ENCODE data around the gene LSS. TPM values are rescaled to one million over a fixed set of nuclear protein-coding genes. Genes with fewer than 3 reads are reported as not detected.

Gene LSS
- total RNA-seq, 1 donor from 2014 or later, result 83.2 TPM

DNA sequence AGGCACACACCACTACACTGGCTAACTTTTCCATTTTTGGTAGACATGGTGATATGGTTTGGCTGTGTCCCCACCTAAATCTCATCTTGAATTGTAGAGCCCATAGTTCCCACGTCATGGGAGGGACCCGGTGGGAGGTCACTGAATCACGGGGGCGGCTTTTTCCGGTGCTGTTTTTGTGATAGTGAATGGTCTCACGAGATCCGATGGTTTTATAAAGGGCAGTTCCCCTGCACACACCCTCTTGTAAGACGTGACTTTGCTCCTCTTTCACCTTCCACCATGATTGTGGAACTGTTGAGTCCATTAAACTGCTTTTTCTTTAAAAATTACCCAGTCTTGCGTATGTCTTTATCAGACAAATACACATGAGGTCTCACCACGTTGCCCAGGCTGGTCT, 71.9 kb downstream of the LSS start:
- Mint-ChIP-seq H3K27ac (ENCODE audit: unreplicated experiment) (no peak overlapping the region), H3K9me3 (ENCODE audit: unreplicated experiment) (peaks cover 3% of the 10 kb centered on the region), H3K4me3 (ENCODE audit: unreplicated experiment) (no peak overlapping the region), H3K36me3 (ENCODE audit: low read depth, unreplicated experiment) (peaks cover 11% of the 10 kb centered on the region), H3K4me1 (ENCODE audit: low read depth, unreplicated experiment) (peaks cover 2% of the 10 kb centered on the region), H3K27me3 (ENCODE audit: low read depth, unreplicated experiment) (no peaks in the 10 kb centered on the region)
- Histone ChIP-seq H3K4me2 (ENCODE audit: low read length) (no peak overlapping the region), H2AFZ (ENCODE audit: low read depth, low read length) (no peak overlapping the region), H3K36me3 (ENCODE audit: insufficient read depth, low read length) (no peaks in the 10 kb centered on the region), H3K4me1 (ENCODE audit: insufficient read depth, low read length) (no peaks in the 10 kb centered on the region), H3K79me2 (ENCODE audit: insufficient read depth, low read length) (no peaks in the 10 kb centered on the region), H3K4me3 (ENCODE audit: insufficient read depth, low read depth, low read length) (no peak overlapping the region), H3K27me3 (ENCODE audit: insufficient read depth, low read length) (no peaks in the 10 kb centered on the region), H3K27ac (ENCODE audit: low read depth, low read length) (no peak overlapping the region), H3K9ac (ENCODE audit: low read length) (no peak overlapping the region), H3K9me3 (ENCODE audit: insufficient read depth, low read depth, low read length) (no peaks in the 10 kb centered on the region), H4K20me1 (ENCODE audit: insufficient read depth, low read length) (no peaks in the 10 kb centered on the region)
- TF ChIP-seq EZH2 (IDR thresholded peaks at IDR 0.05; ENCODE audit: insufficient read depth, low read length), result no peak
- TF ChIP-seq, protein P1, sequence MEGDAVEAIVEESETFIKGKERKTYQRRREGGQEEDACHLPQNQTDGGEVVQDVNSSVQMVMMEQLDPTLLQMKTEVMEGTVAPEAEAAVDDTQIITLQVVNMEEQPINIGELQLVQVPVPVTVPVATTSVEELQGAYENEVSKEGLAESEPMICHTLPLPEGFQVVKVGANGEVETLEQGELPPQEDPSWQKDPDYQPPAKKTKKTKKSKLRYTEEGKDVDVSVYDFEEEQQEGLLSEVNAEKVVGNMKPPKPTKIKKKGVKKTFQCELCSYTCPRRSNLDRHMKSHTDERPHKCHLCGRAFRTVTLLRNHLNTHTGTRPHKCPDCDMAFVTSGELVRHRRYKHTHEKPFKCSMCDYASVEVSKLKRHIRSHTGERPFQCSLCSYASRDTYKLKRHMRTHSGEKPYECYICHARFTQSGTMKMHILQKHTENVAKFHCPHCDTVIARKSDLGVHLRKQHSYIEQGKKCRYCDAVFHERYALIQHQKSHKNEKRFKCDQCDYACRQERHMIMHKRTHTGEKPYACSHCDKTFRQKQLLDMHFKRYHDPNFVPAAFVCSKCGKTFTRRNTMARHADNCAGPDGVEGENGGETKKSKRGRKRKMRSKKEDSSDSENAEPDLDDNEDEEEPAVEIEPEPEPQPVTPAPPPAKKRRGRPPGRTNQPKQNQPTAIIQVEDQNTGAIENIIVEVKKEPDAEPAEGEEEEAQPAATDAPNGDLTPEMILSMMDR (IDR thresholded peaks at IDR 0.05; ENCODE audit: insufficient read depth, low read depth, low read length), result no peak
- FAIRE-seq (no peak), DNase-seq (ENCODE audit: low read depth) (no peak)

DNA sequence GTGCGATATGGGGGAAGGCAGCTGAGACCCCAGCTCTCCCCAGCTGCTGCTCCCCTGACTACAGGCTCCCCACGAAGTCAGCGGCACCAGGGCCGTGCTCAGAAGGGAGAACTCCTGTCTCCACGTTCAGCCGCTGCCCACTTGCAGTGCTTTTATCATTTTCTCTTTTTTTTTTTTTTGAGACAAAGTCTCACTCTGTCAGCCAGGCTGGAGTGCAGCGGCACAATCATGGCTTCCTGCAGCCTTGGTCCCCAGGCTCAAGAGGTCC, 72.3 kb downstream of the LSS start:
- Mint-ChIP-seq H3K4me1 (ENCODE audit: low read depth, unreplicated experiment) (peaks cover 2% of the 10 kb centered on the region), H3K27ac (ENCODE audit: unreplicated experiment) (no peak overlapping the region), H3K27me3 (ENCODE audit: low read depth, unreplicated experiment) (no peaks in the 10 kb centered on the region), H3K4me3 (ENCODE audit: unreplicated experiment) (no peak overlapping the region), H3K36me3 (ENCODE audit: low read depth, unreplicated experiment) (peaks cover 11% of the 10 kb centered on the region), H3K9me3 (ENCODE audit: unreplicated experiment) (peaks cover 3% of the 10 kb centered on the region)
- no peak for FAIRE-seq
- H4K20me1 ChIP-seq (ENCODE audit: insufficient read depth, low read length), result no peaks in the 10 kb centered on the region
- no peak overlapping the region for H3K9ac ChIP-seq (ENCODE audit: low read length)
- H2AFZ ChIP-seq (ENCODE audit: low read depth, low read length), result no peak overlapping the region
- no peak overlapping the region for H3K4me3 ChIP-seq (ENCODE audit: insufficient read depth, low read depth, low read length)
- H3K4me2 ChIP-seq (ENCODE audit: low read length), result no peak overlapping the region
- DNase-seq (ENCODE audit: low read depth), result no peak
- no peaks in the 10 kb centered on the region for H3K4me1 ChIP-seq (ENCODE audit: insufficient read depth, low read length)
- H3K27ac ChIP-seq (ENCODE audit: low read depth, low read length), result no peak overlapping the region
- H3K79me2 ChIP-seq (ENCODE audit: insufficient read depth, low read length), result no peaks in the 10 kb centered on the region
- H3K27me3 ChIP-seq (ENCODE audit: insufficient read depth, low read length), result no peaks in the 10 kb centered on the region
- no peaks in the 10 kb centered on the region for H3K36me3 ChIP-seq (ENCODE audit: insufficient read depth, low read length)
- no peaks in the 10 kb centered on the region for H3K9me3 ChIP-seq (ENCODE audit: insufficient read depth, low read depth, low read length)
- no peak for TF ChIP-seq EZH2 (IDR thresholded peaks at IDR 0.05; ENCODE audit: insufficient read depth, low read length)
- TF ChIP-seq, protein P1 (IDR thresholded peaks at IDR 0.05; ENCODE audit: insufficient read depth, low read depth, low read length), result no peak

DNA sequence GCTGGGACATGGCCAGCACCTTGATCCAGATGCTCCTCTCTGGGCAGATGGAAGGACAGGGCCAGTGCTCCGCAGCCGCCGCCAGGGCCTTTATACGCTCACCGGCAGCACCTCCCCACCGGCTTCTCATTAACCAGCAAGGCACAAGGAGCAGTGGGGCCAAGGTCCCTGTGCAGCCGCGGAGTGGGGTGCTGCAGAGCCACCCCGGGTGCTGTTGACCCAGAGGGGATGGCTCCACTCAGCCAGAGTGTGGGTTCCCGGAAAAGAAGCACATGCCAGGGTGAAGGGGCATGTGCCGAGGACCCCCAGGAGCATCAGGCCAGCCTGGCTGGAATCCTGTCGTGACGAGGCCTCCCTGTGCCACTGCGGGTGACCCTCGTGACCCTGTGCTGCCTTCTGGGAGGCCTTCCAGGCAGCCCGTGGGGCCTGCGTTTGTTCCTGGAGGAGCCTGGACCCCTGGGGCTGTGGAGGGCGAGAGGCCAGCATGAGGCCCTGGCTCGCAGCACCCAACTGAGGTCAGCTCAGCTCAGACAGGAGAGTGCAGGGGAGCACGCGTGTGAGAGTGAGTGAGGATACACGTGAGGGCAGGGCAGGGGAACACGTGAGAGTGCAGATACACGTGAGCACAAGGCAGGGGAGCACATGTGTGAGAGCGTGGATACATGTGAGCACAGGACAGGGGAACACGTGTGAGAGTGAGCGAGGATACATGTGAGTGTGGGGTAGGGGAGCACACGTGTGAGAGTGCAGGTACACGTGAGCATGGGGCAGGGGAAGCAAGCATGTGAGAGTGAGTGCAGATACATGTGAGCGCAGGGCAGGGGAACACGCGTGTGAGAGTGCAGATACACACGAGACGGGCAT, 72.8 kb downstream of the LSS start, which contains the start of gene FTCD:
FTCD (minus strand) TSS at position 66 of the 864 bp plus-strand sequence; CDS start at position 10, 56 bp downstream.
- H3K27me3 ChIP-seq (ENCODE audit: insufficient read depth, low read length), result no peaks in the 10 kb centered on the region
- no peaks in the 10 kb centered on the region for H3K36me3 ChIP-seq (ENCODE audit: insufficient read depth, low read length)
- H4K20me1 ChIP-seq (ENCODE audit: insufficient read depth, low read length), result no peaks in the 10 kb centered on the region
- TF ChIP-seq EZH2 (IDR thresholded peaks at IDR 0.05; ENCODE audit: insufficient read depth, low read length), result no peak
- TF ChIP-seq, protein P1 (IDR thresholded peaks at IDR 0.05; ENCODE audit: insufficient read depth, low read depth, low read length), result no peak
- peaks cover 3% of the 10 kb centered on the region for H3K9me3 Mint-ChIP-seq (ENCODE audit: unreplicated experiment)
- H2AFZ ChIP-seq (ENCODE audit: low read depth, low read length), result no peak within 1 kb of the TSS
- H3K9me3 ChIP-seq (ENCODE audit: insufficient read depth, low read depth, low read length), result no peaks in the 10 kb centered on the region
- H3K79me2 ChIP-seq (ENCODE audit: insufficient read depth, low read length), result no peaks in the 10 kb centered on the region
- H3K4me3 ChIP-seq (ENCODE audit: insufficient read depth, low read depth, low read length), result no peak within 1 kb of the TSS
- no peak for FAIRE-seq
- no peak within 1 kb of the TSS for H3K4me2 ChIP-seq (ENCODE audit: low read length)
- H3K4me3 Mint-ChIP-seq (ENCODE audit: unreplicated experiment), result no peak within 1 kb of the TSS
- H3K36me3 Mint-ChIP-seq (ENCODE audit: low read depth, unreplicated experiment), result peaks cover 11% of the 10 kb centered on the region
- no peaks in the 10 kb centered on the region for H3K27me3 Mint-ChIP-seq (ENCODE audit: low read depth, unreplicated experiment)
- no peak within 1 kb of the TSS for H3K27ac Mint-ChIP-seq (ENCODE audit: unreplicated experiment)
- H3K9ac ChIP-seq (ENCODE audit: low read length), result no peak within 1 kb of the TSS
- no peaks in the 10 kb centered on the region for H3K4me1 ChIP-seq (ENCODE audit: insufficient read depth, low read length)
- no peak within 1 kb of the TSS for H3K27ac ChIP-seq (ENCODE audit: low read depth, low read length)
- DNase-seq (ENCODE audit: low read depth), result no peak
- peaks cover 2% of the 10 kb centered on the region for H3K4me1 Mint-ChIP-seq (ENCODE audit: low read depth, unreplicated experiment)

Measured in astrocyte (in vitro differentiated cells and primary cell).